GM20000 (cell line): ENCODE results near the gene LPCAT2.

Source experiments
- DNase-seq: peaks from one replicate; pipeline ENCODE4 v3.0.0; 2012; ENCODE audit warnings: low spot score
- CTCF ChIP-seq: IDR thresholded peaks from 2 replicates; pipeline ENCODE4 v1.5.1; 2012; ENCODE audit warnings: mild to moderate bottlenecking, control low read depth; ENCODE audit errors: extremely low read depth, missing control alignments

LPCAT2 gene

DNA sequence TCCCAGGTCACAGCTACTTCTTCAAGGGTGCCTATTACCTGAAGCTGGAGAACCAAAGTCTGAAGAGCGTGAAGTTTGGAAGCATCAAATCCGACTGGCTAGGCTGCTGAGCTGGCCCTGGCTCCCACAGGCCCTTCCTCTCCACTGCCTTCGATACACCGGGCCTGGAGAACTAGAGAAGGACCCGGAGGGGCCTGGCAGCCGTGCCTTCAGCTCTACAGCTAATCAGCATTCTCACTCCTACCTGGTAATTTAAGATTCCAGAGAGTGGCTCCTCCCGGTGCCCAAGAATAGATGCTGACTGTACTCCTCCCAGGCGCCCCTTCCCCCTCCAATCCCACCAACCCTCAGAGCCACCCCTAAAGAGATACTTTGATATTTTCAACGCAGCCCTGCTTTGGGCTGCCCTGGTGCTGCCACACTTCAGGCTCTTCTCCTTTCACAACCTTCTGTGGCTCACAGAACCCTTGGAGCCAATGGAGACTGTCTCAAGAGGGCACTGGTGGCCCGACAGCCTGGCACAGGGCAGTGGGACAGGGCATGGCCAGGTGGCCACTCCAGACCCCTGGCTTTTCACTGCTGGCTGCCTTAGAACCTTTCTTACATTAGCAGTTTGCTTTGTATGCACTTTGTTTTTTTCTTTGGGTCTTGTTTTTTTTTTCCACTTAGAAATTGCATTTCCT lies 3.4 kb upstream of the LPCAT2 start:
- DNase-seq = peak; percentile 6
- TF ChIP-seq CTCF = no peak

DNA sequence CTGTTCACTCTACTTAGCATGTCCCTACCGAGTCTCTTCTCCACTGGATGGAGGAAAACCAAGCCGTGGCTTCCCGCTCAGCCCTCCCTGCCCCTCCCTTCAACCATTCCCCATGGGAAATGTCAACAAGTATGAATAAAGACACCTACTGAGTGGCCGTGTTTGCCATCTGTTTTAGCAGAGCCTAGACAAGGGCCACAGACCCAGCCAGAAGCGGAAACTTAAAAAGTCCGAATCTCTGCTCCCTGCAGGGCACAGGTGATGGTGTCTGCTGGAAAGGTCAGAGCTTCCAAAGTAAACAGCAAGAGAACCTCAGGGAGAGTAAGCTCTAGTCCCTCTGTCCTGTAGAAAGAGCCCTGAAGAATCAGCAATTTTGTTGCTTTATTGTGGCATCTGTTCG lies 2.8 kb upstream of the LPCAT2 start:
- DNase-seq = peak; percentile 3

DNA sequence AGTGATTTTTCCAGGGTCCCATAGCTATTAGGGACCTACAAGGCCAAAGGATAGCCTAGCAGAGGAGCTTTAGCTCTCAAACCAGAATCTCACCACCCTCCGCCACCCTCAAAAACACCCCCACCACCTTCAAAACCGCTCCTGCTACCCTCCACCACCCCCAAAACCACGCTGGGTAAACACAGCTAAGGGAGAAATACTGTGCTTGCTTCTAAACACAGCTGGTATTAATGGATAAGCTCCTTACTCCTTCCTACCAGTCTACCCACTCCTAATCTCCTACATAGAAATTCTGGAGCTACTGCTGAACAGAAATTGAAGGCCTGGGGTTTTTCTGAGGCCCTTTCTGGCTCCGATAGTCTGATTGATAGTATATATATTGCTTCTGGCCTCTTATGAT lies 2.2 kb upstream of the LPCAT2 start:
- no peak for DNase-seq
- no peak for TF ChIP-seq CTCF

More for the DNA sequence above, 2.8 kb upstream of the LPCAT2 start:
- TF ChIP-seq CTCF = no peak

GRCh38 chr16:55508271-55508921 lies 476 bp upstream of the LPCAT2 start:
- TF ChIP-seq CTCF = no peak
- no peak for DNase-seq

DNA sequence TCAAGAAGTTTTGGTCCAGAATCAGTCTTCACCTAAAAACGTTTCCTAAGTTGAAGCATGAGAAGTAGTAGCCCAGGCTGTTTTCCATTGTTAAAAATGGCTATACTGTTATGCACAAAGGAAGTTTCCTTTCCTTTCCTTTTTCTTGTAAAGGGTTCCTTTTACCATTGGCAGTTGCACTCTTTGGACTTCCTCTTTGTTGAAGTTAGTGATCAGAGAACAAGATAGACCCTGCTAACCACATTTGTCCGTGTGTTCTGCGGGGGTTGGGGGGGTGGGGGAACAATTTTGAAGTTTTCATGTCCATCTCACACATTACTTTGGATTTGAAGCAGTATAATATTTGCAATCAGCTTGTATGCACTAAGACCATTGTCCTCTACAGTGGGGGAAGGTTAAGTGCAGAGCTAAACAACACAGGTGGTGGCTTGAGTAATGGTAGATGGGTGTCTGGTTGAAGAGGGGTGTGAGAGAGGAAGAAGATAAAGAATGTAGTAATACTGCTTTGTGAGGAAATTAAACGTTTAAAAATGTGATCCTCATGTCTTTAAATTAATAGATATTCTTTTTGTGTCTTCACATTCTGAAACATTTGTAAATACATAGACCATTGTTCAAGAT lies 1.4 kb downstream of the LPCAT2 start:
- no peak for DNase-seq

GRCh38 chr16:55512941-55513340 lies 4.1 kb downstream of the LPCAT2 start:
- no peak for DNase-seq
- no peak for TF ChIP-seq CTCF

More for the DNA sequence above, 1.4 kb downstream of the LPCAT2 start:
- TF ChIP-seq CTCF = no peak

GRCh38 chr16:55513616-55514015 lies 4.7 kb downstream of the LPCAT2 start:
- TF ChIP-seq CTCF = no peak
- no peak for DNase-seq
